ENCODE measurements around the gene GAR1.
A peak's percentile ranks its signal among the peaks of the same experiment; 100 is the strongest.

Gene GAR1

DNA sequence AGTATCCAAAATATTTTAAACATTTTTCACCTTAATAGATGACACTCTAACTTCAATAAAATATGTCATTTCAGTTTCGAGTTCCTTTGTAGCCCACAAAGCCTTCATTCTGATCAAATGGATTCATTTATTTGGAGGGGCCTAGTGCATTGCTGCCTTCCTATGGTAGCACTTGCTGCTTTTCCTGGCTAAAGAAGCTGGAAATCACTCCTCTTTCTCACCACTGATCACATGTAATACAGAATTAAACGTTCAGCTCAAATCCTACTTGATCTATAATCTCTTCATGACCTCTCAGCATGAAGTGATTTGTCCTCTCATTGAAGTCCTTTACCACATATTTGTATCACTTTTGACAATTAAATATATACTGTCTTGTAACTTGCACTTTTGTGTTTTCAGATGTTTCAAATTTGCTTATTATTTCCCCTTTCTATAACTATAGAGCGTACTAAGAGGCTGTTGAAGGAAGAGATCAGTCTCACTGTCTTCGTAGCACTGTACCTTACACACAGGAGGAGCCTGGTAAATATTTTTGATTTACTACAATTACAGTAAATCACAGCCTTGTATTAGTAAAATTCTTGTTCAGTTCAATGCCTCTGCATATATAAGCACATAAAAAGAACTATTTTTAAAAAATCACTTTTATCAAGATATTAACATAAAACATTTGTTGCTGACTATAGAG is 14.3 kb upstream of the GAR1 start:
- no peak for DNase-seq (ENCODE audit: low read depth)
- no peak for TF ChIP-seq POLR2A (IDR thresholded peaks at IDR 0.05; ENCODE audit: extremely low read depth, insufficient read length)
- no peak for TF ChIP-seq MYC (IDR thresholded peaks at IDR 0.05; ENCODE audit: low read depth, low read length)
- TF ChIP-seq, protein P1, sequence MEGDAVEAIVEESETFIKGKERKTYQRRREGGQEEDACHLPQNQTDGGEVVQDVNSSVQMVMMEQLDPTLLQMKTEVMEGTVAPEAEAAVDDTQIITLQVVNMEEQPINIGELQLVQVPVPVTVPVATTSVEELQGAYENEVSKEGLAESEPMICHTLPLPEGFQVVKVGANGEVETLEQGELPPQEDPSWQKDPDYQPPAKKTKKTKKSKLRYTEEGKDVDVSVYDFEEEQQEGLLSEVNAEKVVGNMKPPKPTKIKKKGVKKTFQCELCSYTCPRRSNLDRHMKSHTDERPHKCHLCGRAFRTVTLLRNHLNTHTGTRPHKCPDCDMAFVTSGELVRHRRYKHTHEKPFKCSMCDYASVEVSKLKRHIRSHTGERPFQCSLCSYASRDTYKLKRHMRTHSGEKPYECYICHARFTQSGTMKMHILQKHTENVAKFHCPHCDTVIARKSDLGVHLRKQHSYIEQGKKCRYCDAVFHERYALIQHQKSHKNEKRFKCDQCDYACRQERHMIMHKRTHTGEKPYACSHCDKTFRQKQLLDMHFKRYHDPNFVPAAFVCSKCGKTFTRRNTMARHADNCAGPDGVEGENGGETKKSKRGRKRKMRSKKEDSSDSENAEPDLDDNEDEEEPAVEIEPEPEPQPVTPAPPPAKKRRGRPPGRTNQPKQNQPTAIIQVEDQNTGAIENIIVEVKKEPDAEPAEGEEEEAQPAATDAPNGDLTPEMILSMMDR (IDR thresholded peaks at IDR 0.05; ENCODE audit: low read depth, low read length) = no peak
- TF ChIP-seq MAX (IDR thresholded peaks at IDR 0.05; ENCODE audit: low read depth, low read length) = no peak
- no peak overlapping the region for H3K4me3 ChIP-seq (ENCODE audit: low read depth, low read length)

- no peak for DNase-seq (ENCODE audit: low read depth)
These were observed 13.7 kb upstream of the GAR1 start, which contains the start of gene CFI for GRCh38 chr4:109801895-109802319. Gene CFI, minus strand, starts transcription at chr4:109801999. Its CDS starts 28 bp downstream, at chr4:109801971.

DNA sequence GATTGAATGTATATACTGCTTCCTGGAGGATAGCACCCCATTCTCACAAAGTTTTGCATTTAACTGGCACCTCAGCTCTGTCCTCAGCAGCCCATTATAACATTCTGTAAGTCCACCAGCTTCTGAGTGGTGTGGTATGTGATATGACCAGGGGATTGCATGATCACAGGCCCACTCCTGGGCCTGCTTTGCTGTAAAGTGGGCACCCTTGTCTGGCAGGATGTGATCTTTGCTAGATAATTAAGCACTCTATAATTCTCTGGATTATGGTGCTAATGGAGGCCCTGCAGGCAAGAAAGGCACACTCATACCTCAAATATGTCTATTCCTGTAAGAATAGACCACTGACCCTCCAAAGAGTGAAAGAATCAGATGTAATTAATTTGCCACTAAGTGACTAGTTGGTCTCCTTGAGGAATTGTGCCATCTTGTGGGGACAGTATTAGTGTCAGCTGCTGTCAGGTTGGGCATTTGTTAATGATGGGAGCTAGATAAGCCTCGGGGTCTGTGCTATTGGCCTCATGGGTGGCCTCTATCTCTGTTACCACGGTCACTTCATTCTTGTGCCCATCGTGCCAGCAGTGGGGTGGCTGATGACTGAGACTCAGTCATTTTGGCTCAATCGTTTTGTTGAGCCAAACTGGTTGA is 11.5 kb upstream of the GAR1 start:
- TF ChIP-seq, protein P1 (IDR thresholded peaks at IDR 0.05; ENCODE audit: low read depth, low read length) = peak; percentile 31
- no peak for TF ChIP-seq MAX (IDR thresholded peaks at IDR 0.05; ENCODE audit: low read depth, low read length)
- no peak for TF ChIP-seq POLR2A (IDR thresholded peaks at IDR 0.05; ENCODE audit: extremely low read depth, insufficient read length)
- TF ChIP-seq MYC (IDR thresholded peaks at IDR 0.05; ENCODE audit: low read depth, low read length) = no peak
- no peak overlapping the region for H3K4me3 ChIP-seq (ENCODE audit: low read depth, low read length)
- peak; percentile 61 for DNase-seq (ENCODE audit: low read depth)

More at GRCh38 chr4:109801895-109802319, 13.7 kb upstream of the GAR1 start, which contains the start of gene CFI:
- H3K4me3 ChIP-seq (ENCODE audit: low read depth, low read length) = no peak within 1 kb of the TSS
- TF ChIP-seq MYC (IDR thresholded peaks at IDR 0.05; ENCODE audit: low read depth, low read length) (no peak), MAX (IDR thresholded peaks at IDR 0.05; ENCODE audit: low read depth, low read length) (no peak), POLR2A (IDR thresholded peaks at IDR 0.05; ENCODE audit: extremely low read depth, insufficient read length) (no peak)
- TF ChIP-seq, protein P1 (IDR thresholded peaks at IDR 0.05; ENCODE audit: low read depth, low read length) = no peak

- TF ChIP-seq MAX (IDR thresholded peaks at IDR 0.05; ENCODE audit: low read depth, low read length) (no peak), MYC (IDR thresholded peaks at IDR 0.05; ENCODE audit: low read depth, low read length) (no peak), POLR2A (IDR thresholded peaks at IDR 0.05; ENCODE audit: extremely low read depth, insufficient read length) (no peak)
- TF ChIP-seq, protein P1 (IDR thresholded peaks at IDR 0.05; ENCODE audit: low read depth, low read length) = no peak
- H3K4me3 ChIP-seq (ENCODE audit: low read depth, low read length) = no peak overlapping the region
- DNase-seq (ENCODE audit: low read depth) = no peak
These were observed 5.9 kb upstream of the GAR1 start for GRCh38 chr4:109809655-109810054.

- no peak for TF ChIP-seq POLR2A (IDR thresholded peaks at IDR 0.05; ENCODE audit: extremely low read depth, insufficient read length)
- TF ChIP-seq MAX (IDR thresholded peaks at IDR 0.05; ENCODE audit: low read depth, low read length) = no peak
- TF ChIP-seq, protein P1 (IDR thresholded peaks at IDR 0.05; ENCODE audit: low read depth, low read length) = no peak
- no peak for TF ChIP-seq MYC (IDR thresholded peaks at IDR 0.05; ENCODE audit: low read depth, low read length)
- DNase-seq (ENCODE audit: low read depth) = no peak
- no peak overlapping the region for H3K4me3 ChIP-seq (ENCODE audit: low read depth, low read length)
These were observed 4.8 kb upstream of the GAR1 start for GRCh38 chr4:109810552-109811387.

Measured in NB4 (cell line).